Femur (tissue), 1 donor: ENCODE data around the gene SLC22A23.

Experiments
- DNase-seq: peaks from one replicate; pipeline ENCODE4 v3.0.0-alpha.2; 2017

The SLC22A23 gene

GRCh38 chr6:3442431-3443220, 14.2 kb downstream of the SLC22A23 start:
- DNase-seq = no peak

- no peak for DNase-seq
Observed at GRCh38 chr6:3440911-3441310, 15.9 kb downstream of the SLC22A23 start.

- no peak for DNase-seq
Observed at GRCh38 chr6:3439961-3440360, 16.9 kb downstream of the SLC22A23 start.

GRCh38 chr6:3438190-3439167, 18.4 kb downstream of the SLC22A23 start:
- peak; percentile 56 for DNase-seq

- peak; percentile 31 for DNase-seq
Observed at GRCh38 chr6:3433005-3433404, 23.8 kb downstream of the SLC22A23 start.

- DNase-seq = no peak
Observed at GRCh38 chr6:3432416-3432815, 24.4 kb downstream of the SLC22A23 start.

- no peak for DNase-seq
Observed at GRCh38 chr6:3431994-3432393, 24.9 kb downstream of the SLC22A23 start.

- DNase-seq = no peak
Observed at GRCh38 chr6:3429211-3429610, 27.6 kb downstream of the SLC22A23 start.

- no peak for DNase-seq
Observed at GRCh38 chr6:3428700-3429099, 28.1 kb downstream of the SLC22A23 start.

GRCh38 chr6:3428247-3428646, 28.6 kb downstream of the SLC22A23 start:
- no peak for DNase-seq

- peak; percentile 52 for DNase-seq
Observed at GRCh38 chr6:3427687-3428085, 29.2 kb downstream of the SLC22A23 start.

- no peak for DNase-seq
Observed at GRCh38 chr6:3426927-3427686, 29.7 kb downstream of the SLC22A23 start.

- DNase-seq = no peak
Observed at GRCh38 chr6:3426091-3426926, 30.5 kb downstream of the SLC22A23 start.

- no peak for DNase-seq
Observed at GRCh38 chr6:3425574-3425973, 31.3 kb downstream of the SLC22A23 start.

- no peak for DNase-seq
Observed at GRCh38 chr6:3424185-3424927, 32.5 kb downstream of the SLC22A23 start.

- DNase-seq = no peak
Observed at GRCh38 chr6:3423439-3424184, 33.2 kb downstream of the SLC22A23 start.

GRCh38 chr6:3422435-3423070, 34.3 kb downstream of the SLC22A23 start:
- DNase-seq = no peak

- no peak for DNase-seq
Observed at GRCh38 chr6:3421791-3422434, 34.9 kb downstream of the SLC22A23 start.

- no peak for DNase-seq
Observed at GRCh38 chr6:3421143-3421542, 35.7 kb downstream of the SLC22A23 start.
